Endometrial microvascular endothelial cells (primary cell): ENCODE results near the gene STAT1. TPM values are rescaled to one million over a fixed set of nuclear protein-coding genes. Genes with fewer than 3 reads are reported as not detected.
"Not testable (repeated sequence)": the region's sequence is repeated elsewhere in the genome, so short reads cannot be mapped to it uniquely, and the experiment has no call there.

Experiments
- in situ Hi-C: cut with HindIII; loops from 2 replicates; pipeline ENCODE4 v1.10.0; 2017; ENCODE audit warnings: low sequenced_read_pairs, low pct_unique_long_range_greater_than_20kb; ENCODE audit errors: inconsistent ontology term
- total RNA-seq: library from RNA; depleted of rRNA; stranded (reverse); fragments of >200 nt; gene quantifications from one replicate; pipeline ENCODE4 v1.2.3, GENCODE V29; 2015; ENCODE audit errors: inconsistent ontology term

STAT1 gene
- total RNA-seq, 1 donor from 2014 or later: 65.8 TPM

GRCh38 chr2:191012845-191013681, 908 bp downstream of the STAT1 start:
- in situ Hi-C loops: no loop called here

GRCh38 chr2:191012346-191012745, 1.6 kb downstream of the STAT1 start:
- in situ Hi-C loops: no loop called here

GRCh38 chr2:191010887-191011885, 2.8 kb downstream of the STAT1 start:
- in situ Hi-C loops: no loop called here

- in situ Hi-C loops: no loop called here
These were observed 4.2 kb downstream of the STAT1 start for GRCh38 chr2:191009541-191010374.

GRCh38 chr2:191008286-191008685, 5.7 kb downstream of the STAT1 start:
- in situ Hi-C loops: no loop called here

GRCh38 chr2:191006997-191007783, 6.8 kb downstream of the STAT1 start:
- in situ Hi-C loops: no loop called here

GRCh38 chr2:191006297-191006696, 7.7 kb downstream of the STAT1 start:
- in situ Hi-C loops: no loop called here

- in situ Hi-C loops: no loop called here
These were observed 10.3 kb downstream of the STAT1 start for GRCh38 chr2:191003405-191004309.

- in situ Hi-C loops: no loop called here
These were observed 12.3 kb downstream of the STAT1 start for GRCh38 chr2:191001624-191002023.

- in situ Hi-C loops: no loop called here
These were observed 12.9 kb downstream of the STAT1 start for GRCh38 chr2:191001032-191001431.

- in situ Hi-C loops: no loop called here
These were observed 13.9 kb downstream of the STAT1 start for GRCh38 chr2:190999949-191000665.

- in situ Hi-C loops: no loop called here
These were observed 14.9 kb downstream of the STAT1 start for GRCh38 chr2:190999058-190999457.

- in situ Hi-C loops: no loop called here
These were observed 16.4 kb downstream of the STAT1 start for GRCh38 chr2:190997526-190998113.

- in situ Hi-C loops: no loop called here
These were observed 17.0 kb downstream of the STAT1 start for GRCh38 chr2:190996947-190997346.

- in situ Hi-C loops: no loop called here
These were observed 17.5 kb downstream of the STAT1 start for GRCh38 chr2:190996338-190996946.

- in situ Hi-C loops: not testable (repeated sequence)
These were observed 18.7 kb downstream of the STAT1 start for GRCh38 chr2:190995315-190995714.
